Bladder microvascular endothelial cell (primary cell): ENCODE data around the gene CACHD1. TPM values are rescaled to one million over a fixed set of nuclear protein-coding genes. Genes with fewer than 3 reads are reported as not detected.

Experiments used
- total RNA-seq: library from RNA; depleted of rRNA; stranded (reverse); fragments of >200 nt; gene quantifications from 2 replicates; pipeline ENCODE4 v1.2.3, GENCODE V29; 2014

Gene CACHD1
- total RNA-seq, result 4.5 and 12.2 TPM in 2 replicates

DNA sequence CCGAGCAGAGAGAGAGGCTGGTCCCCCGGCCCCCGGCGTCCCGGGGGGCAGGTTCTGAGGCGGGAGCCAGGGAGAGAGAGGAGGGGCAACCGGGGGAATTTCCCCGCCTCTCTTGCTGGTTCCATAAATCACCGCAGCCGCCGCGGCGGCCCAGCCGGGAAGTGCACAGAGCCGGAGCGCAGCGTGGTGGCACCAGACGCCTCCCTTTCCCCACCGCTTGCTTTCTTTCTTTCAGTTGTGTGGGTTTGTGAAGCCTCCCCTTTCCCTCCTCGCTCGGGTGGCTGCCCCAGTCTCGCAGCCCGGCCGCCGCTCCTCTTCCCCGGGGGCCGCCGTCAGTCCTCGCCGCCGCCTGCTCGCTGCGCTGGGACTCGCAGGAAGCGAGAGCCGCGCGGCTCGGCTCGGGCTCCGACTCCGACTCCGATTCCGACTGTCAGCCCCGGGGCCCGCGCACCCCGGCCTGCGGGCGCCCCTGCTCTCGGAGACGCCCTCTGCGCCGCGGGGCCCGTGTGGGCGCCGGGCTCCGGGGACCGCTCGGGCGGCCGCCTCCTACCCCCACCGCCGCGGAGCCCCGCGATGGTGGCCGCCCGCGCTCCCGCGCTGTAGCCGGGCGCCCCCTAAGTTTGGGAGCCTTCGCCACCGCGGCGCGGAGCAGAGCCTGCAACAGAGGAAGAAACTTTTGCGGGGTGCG lies at the start of gene CACHD1:
Gene CACHD1, plus strand, starts transcription at position 153 of the 688 bp plus-strand sequence. CDS start 616 bp downstream, outside the sequence.

